Vagina (tissue), 2 donors: ENCODE results near the gene CTDSP1.

Source experiments
- POLR2A ChIP-seq, 2 donors: fragments of 450-650 bp; IDR thresholded peaks; one replicate each; pipeline ENCODE4 v1.6.1; 2017; ENCODE audit warnings: antibody characterized with exemption in 2 of 2, mild to moderate bottlenecking in 2 of 2, moderate library complexity in 2 of 2
- POLR2AphosphoS5 ChIP-seq, 2 donors: sonication (generic); formaldehyde crosslinking; IDR thresholded peaks; one replicate each; pipeline ENCODE4 v1.9.0; 2017; ENCODE audit warnings: antibody characterized with exemption in 2 of 2, mild to moderate bottlenecking in 2 of 2, low read depth in 1 of 2; ENCODE audit not compliant: insufficient read depth in 1 of 2
- TF ChIP-seq, protein P1 (sequence below), 3 experiments: fragments of 450-650 bp in 2 of 3; fragments of 200-600 bp in 1 of 3; sonication (generic) in 1 of 3; IDR thresholded peaks; one replicate each; pipeline ENCODE4 v1.5.1; 2017 to 2019; ENCODE audit warnings: antibody characterized with exemption in 3 of 3, mild to moderate bottlenecking in 2 of 3, moderate library complexity in 2 of 3

DNA sequence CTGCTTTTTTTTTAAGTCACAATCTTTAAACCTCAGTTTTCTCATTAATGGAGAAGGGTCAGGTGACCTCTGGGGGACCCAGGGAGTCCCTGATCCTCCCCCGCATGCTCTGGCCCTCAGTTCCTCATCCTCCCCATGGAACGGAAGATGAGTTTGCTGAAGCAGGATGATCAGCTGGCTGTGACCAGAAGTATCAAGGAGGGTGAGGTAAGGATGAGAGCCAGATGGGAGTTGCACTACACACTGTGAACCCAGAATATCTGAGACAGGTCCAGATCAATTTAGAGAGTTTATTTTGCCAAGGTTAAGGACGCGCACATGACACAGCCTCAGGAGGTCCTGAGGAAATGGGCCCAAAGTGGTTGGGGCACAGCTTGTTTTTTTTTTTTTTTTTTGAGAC lies 39.2 kb upstream of the CTDSP1 start:
- TF ChIP-seq, protein P1, sequence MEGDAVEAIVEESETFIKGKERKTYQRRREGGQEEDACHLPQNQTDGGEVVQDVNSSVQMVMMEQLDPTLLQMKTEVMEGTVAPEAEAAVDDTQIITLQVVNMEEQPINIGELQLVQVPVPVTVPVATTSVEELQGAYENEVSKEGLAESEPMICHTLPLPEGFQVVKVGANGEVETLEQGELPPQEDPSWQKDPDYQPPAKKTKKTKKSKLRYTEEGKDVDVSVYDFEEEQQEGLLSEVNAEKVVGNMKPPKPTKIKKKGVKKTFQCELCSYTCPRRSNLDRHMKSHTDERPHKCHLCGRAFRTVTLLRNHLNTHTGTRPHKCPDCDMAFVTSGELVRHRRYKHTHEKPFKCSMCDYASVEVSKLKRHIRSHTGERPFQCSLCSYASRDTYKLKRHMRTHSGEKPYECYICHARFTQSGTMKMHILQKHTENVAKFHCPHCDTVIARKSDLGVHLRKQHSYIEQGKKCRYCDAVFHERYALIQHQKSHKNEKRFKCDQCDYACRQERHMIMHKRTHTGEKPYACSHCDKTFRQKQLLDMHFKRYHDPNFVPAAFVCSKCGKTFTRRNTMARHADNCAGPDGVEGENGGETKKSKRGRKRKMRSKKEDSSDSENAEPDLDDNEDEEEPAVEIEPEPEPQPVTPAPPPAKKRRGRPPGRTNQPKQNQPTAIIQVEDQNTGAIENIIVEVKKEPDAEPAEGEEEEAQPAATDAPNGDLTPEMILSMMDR (IDR thresholded peaks at IDR 0.05) = no peak
- no peak for TF ChIP-seq POLR2AphosphoS5 (IDR thresholded peaks at IDR 0.05; ENCODE audit: insufficient read depth in 1 of 2, low read depth in 1 of 2)
- no peak for TF ChIP-seq POLR2A (IDR thresholded peaks at IDR 0.05)
